Measurements from ENCODE around the gene CSK. TPM values are rescaled to one million over a fixed set of nuclear protein-coding genes. Genes with fewer than 3 reads are reported as not detected.

CSK gene
- total RNA-seq, 4 donors from 2014 or later: 37.6 to 47.3 (median 45.4) TPM

- no peak overlapping the region for H3K4me3 ChIP-seq (ENCODE audit: low read depth, poor library complexity, severe bottlenecking)
- 31 to 35% methylated on average over 15 of the region's 15 CpGs for WGBS, 2 donors
- no peak for DNase-seq (ENCODE audit: low spot score in 2 of 2)
- intact Hi-C loops (cut with DNase I; ENCODE audit: low total_unique reads): loop anchor here (5.0 to 10.0 kb wide), 2 partner anchors 131 to 223 kb away; partner anchors contain the start of gene ARID3B
- TF ChIP-seq, protein P1, sequence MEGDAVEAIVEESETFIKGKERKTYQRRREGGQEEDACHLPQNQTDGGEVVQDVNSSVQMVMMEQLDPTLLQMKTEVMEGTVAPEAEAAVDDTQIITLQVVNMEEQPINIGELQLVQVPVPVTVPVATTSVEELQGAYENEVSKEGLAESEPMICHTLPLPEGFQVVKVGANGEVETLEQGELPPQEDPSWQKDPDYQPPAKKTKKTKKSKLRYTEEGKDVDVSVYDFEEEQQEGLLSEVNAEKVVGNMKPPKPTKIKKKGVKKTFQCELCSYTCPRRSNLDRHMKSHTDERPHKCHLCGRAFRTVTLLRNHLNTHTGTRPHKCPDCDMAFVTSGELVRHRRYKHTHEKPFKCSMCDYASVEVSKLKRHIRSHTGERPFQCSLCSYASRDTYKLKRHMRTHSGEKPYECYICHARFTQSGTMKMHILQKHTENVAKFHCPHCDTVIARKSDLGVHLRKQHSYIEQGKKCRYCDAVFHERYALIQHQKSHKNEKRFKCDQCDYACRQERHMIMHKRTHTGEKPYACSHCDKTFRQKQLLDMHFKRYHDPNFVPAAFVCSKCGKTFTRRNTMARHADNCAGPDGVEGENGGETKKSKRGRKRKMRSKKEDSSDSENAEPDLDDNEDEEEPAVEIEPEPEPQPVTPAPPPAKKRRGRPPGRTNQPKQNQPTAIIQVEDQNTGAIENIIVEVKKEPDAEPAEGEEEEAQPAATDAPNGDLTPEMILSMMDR (IDR thresholded peaks at IDR 0.05): no peak
- no peak for TF ChIP-seq POLR2A (IDR thresholded peaks at IDR 0.05)
These were observed 13.6 kb upstream of the CSK start for GRCh38 chr15:74768099-74768770.

- DNase-seq (ENCODE audit: low spot score in 2 of 2): peak; percentile 53 to 92
- 2 to 4% methylated on average over 9 of the region's 9 CpGs for WGBS, 2 donors
- H3K4me3 ChIP-seq (ENCODE audit: low read depth, poor library complexity, severe bottlenecking): no peak overlapping the region
- intact Hi-C loops (cut with DNase I; ENCODE audit: low total_unique reads): loop anchor here (5.0 to 10.0 kb wide), 2 partner anchors 132 to 224 kb away; partner anchors contain the start of gene ARID3B
- TF ChIP-seq, protein P1 (IDR thresholded peaks at IDR 0.05): peak in 1 of 3 donors; percentile 68
- TF ChIP-seq POLR2A (IDR thresholded peaks at IDR 0.05): no peak
These were observed 13.0 kb upstream of the CSK start for GRCh38 chr15:74768771-74769342.

DNA sequence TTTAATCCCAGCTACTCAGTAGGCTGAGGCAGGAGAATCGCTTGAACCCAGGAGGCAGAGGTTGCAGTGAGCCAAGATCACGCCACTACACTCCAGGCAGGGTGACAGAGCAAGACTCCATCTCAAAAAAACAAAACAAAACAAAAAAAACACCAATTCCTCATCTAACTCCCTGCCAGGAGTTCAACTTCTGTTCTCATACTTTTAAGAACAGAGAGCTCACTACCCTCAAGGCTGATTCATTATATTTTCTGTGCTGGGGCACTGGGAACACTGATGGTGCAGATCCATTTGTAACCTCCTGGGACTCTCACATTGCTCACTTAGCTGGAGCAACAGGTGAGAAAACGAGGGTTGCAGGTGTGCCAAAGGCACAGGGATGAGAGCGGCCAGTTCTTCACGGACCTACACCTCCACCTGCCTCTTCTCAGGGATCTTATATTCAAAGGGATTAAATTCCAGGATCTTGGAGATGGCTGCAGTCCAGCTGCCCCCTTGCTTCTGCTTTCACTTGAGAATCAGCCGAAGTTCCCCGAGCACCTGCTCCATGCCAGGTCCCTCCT is 12.3 kb upstream of the CSK start:
- DNase-seq (ENCODE audit: low spot score in 2 of 2): no peak
- no peak overlapping the region for H3K4me3 ChIP-seq (ENCODE audit: low read depth, poor library complexity, severe bottlenecking)
- 63 to 68% methylated on average over 7 of the region's 7 CpGs for WGBS, 2 donors
- TF ChIP-seq, protein P1 (IDR thresholded peaks at IDR 0.05): no peak
- no peak for TF ChIP-seq POLR2A (IDR thresholded peaks at IDR 0.05)
- intact Hi-C loops (cut with DNase I; ENCODE audit: low total_unique reads): loop anchor here (5.0 to 10.0 kb wide), 2 partner anchors 132 to 225 kb away; partner anchors contain the start of gene ARID3B

DNA sequence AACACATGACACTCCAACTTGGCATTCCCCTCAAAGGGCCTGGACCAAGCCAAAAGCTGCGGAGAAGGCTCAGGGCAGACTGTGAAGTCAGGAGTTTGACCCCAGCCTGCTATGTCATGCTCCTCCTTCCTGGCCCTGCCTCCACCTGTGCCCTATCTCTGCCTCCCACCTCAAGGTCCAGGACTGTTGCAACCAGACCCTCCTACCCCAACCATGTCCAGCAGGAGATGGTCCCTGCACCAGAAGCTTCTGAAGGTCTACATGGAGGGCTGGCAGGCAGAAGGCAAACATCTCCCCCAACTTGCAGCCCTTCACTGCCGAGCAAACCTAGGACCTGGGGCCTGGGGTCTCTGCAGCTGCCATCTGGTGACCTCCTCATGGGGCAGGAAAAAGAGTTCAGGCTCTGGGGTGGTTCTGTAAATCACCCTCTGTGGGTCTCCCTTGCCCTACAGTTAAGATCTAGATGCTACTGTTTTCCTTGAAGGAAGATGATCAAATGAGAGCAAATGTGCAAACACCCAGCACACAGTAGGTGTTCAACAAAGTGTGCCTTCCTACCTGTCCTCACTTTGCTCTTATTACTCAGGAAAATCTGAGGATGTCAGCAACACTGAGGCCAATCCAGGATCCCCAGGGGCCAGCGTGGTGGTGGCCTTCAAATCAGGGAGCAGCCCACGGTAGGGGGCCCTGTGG is 11.5 kb upstream of the CSK start:
- DNase-seq (ENCODE audit: low spot score in 2 of 2): no peak
- WGBS, 2 donors: 61 to 68% methylated on average over 4 of the region's 4 CpGs
- intact Hi-C loops (cut with DNase I; ENCODE audit: low total_unique reads): no loop called here
- H3K4me3 ChIP-seq (ENCODE audit: low read depth, poor library complexity, severe bottlenecking): no peak overlapping the region
- TF ChIP-seq, protein P1 (IDR thresholded peaks at IDR 0.05): no peak
- no peak for TF ChIP-seq POLR2A (IDR thresholded peaks at IDR 0.05)

GRCh38 chr15:74773329-74773728 is 8.6 kb upstream of the CSK start:
- WGBS, 2 donors: 48 to 74% methylated on average over 5 of the region's 5 CpGs
- TF ChIP-seq, protein P1 (IDR thresholded peaks at IDR 0.05): no peak
- no peak for TF ChIP-seq POLR2A (IDR thresholded peaks at IDR 0.05)
- intact Hi-C loops (cut with DNase I; ENCODE audit: low total_unique reads): no loop called here
- no peak for DNase-seq (ENCODE audit: low spot score in 2 of 2)
- no peak overlapping the region for H3K4me3 ChIP-seq (ENCODE audit: low read depth, poor library complexity, severe bottlenecking)
